Neural crest cell (in vitro differentiated cells): ENCODE measurements around the gene UBE2J2. TPM values are rescaled to one million over a fixed set of nuclear protein-coding genes. Genes with fewer than 3 reads are reported as not detected.

ENCODE experiments used
- DNase-seq: peaks from one replicate; pipeline ENCODE4 v3.0.0; 2021; ENCODE audit warnings: low read depth, mixed read lengths, low spot score
- H3K27ac Mint-ChIP-seq: one replicate; pipeline ENCODE4 v1.8.0; 2021; ENCODE audit warnings: mild to moderate bottlenecking, mixed read lengths; ENCODE audit not compliant: unreplicated experiment
- H3K27me3 Mint-ChIP-seq: 2 replicates; pipeline ENCODE4 v1.8.0; 2021; ENCODE audit warnings: low read depth, mild to moderate bottlenecking, mixed read lengths
- H3K36me3 Mint-ChIP-seq: 2 replicates; pipeline ENCODE4 v1.8.0; 2021; ENCODE audit warnings: low read depth, mild to moderate bottlenecking, mixed read lengths
- H3K4me1 Mint-ChIP-seq: 2 replicates; pipeline ENCODE4 v1.8.0; 2021; ENCODE audit warnings: mixed read lengths
- H3K4me3 Mint-ChIP-seq: one replicate; pipeline ENCODE4 v1.8.0; 2021; ENCODE audit warnings: mild to moderate bottlenecking, mixed read lengths
- H3K9me3 Mint-ChIP-seq: 2 replicates; pipeline ENCODE4 v1.8.0; 2021; ENCODE audit warnings: mixed read lengths
- CTCF ChIP-seq: fragments of 200-600 bp; sonication (generic); conservative IDR thresholded peaks from 2 replicates; pipeline ENCODE4 v1.5.0; 2021; ENCODE audit warnings: antibody characterized with exemption, mild to moderate bottlenecking
- long read RNA-seq: library from polyadenylated mRNA; unstranded; transcript quantifications from one replicate; pipeline ENCODE4 v2.0.0, GENCODE V29; 2020
- total RNA-seq: library from RNA; stranded (reverse); gene quantifications from 2 replicates; pipeline ENCODE4 v1.2.1, GENCODE V29; 2021

The UBE2J2 gene
- 77.0 and 80.8 TPM in 2 replicates for total RNA-seq
- long read RNA-seq, partial matches to known transcripts, result 0 of 5 reads
- long read RNA-seq, other reads (novel, unspliced or antisense), result 1 of 5 reads

GRCh38 chr1:1273512-1274298 lies at the start of gene UBE2J2:
Gene UBE2J2, minus strand, starts transcription at chr1:1273854. Its CDS starts 5,862 bp downstream, at chr1:1267992.
- no peaks in the 10 kb centered on the region for H3K27me3 Mint-ChIP-seq
- H3K4me1 Mint-ChIP-seq, result peaks cover 34% of the 10 kb centered on the region
- no peak for TF ChIP-seq CTCF
- peak within 1 kb of the TSS; percentile 89 for H3K4me3 Mint-ChIP-seq
- DNase-seq, result peak; percentile 88
- H3K27ac Mint-ChIP-seq, result peak within 1 kb of the TSS; percentile 71
- no peaks in the 10 kb centered on the region for H3K9me3 Mint-ChIP-seq
- peaks cover 5% of the 10 kb centered on the region for H3K36me3 Mint-ChIP-seq

GRCh38 chr1:1322952-1323351 lies 49.3 kb upstream of the UBE2J2 start:
- peaks cover 14% of the 10 kb centered on the region for H3K4me1 Mint-ChIP-seq
- H3K9me3 Mint-ChIP-seq, result no peaks in the 10 kb centered on the region
- TF ChIP-seq CTCF, result no peak
- no peak overlapping the region for H3K27ac Mint-ChIP-seq
- no peaks in the 10 kb centered on the region for H3K36me3 Mint-ChIP-seq
- DNase-seq, result no peak
- peak overlapping the region; percentile 87 for H3K4me3 Mint-ChIP-seq
- H3K27me3 Mint-ChIP-seq, result no peaks in the 10 kb centered on the region

- no peaks in the 10 kb centered on the region for H3K9me3 Mint-ChIP-seq
- no peaks in the 10 kb centered on the region for H3K36me3 Mint-ChIP-seq
- DNase-seq, result no peak
- H3K27me3 Mint-ChIP-seq, result no peaks in the 10 kb centered on the region
- H3K4me1 Mint-ChIP-seq, result peaks cover 14% of the 10 kb centered on the region
- H3K27ac Mint-ChIP-seq, result peak overlapping the region; percentile 35
- H3K4me3 Mint-ChIP-seq, result peak overlapping the region; percentile 85
- TF ChIP-seq CTCF, result no peak
Observed at GRCh38 chr1:1322418-1322817, 48.8 kb upstream of the UBE2J2 start.

- TF ChIP-seq CTCF, result no peak
Observed at GRCh38 chr1:1321477-1321876, 47.8 kb upstream of the UBE2J2 start.

GRCh38 chr1:1320666-1321448 lies 47.2 kb upstream of the UBE2J2 start:
- DNase-seq, result no peak
- H3K4me1 Mint-ChIP-seq, result peaks cover 18% of the 10 kb centered on the region
- H3K27ac Mint-ChIP-seq, result no peak overlapping the region
- TF ChIP-seq CTCF, result no peak
- no peaks in the 10 kb centered on the region for H3K27me3 Mint-ChIP-seq
- H3K9me3 Mint-ChIP-seq, result no peaks in the 10 kb centered on the region
- peaks cover under 1% of the 10 kb centered on the region for H3K36me3 Mint-ChIP-seq
- H3K4me3 Mint-ChIP-seq, result peak overlapping the region; percentile 59

More at GRCh38 chr1:1321477-1321876, 47.8 kb upstream of the UBE2J2 start:
- Mint-ChIP-seq H3K27me3 (no peaks in the 10 kb centered on the region), H3K27ac (no peak overlapping the region), H3K4me1 (peaks cover 14% of the 10 kb centered on the region), H3K4me3 (peak overlapping the region; percentile 59), H3K36me3 (no peaks in the 10 kb centered on the region), H3K9me3 (no peaks in the 10 kb centered on the region)
- no peak for DNase-seq
